Stimulated activated CD8-positive, alpha-beta memory T cell treated with anti-CD3 and anti-CD28 coated beads, Interleukin-7, amount 100 ng/mL, for 1 hour (primary cell): ENCODE results near the gene HBG1.
"Not testable (repeated sequence)": the region's sequence is repeated elsewhere in the genome, so short reads cannot be mapped to it uniquely, and the experiment has no call there.

Experiments
- DNase-seq, 2 donors: peaks; one replicate each; pipeline ENCODE4 v3.0.0-alpha.2; 2020; ENCODE audit warnings: low read depth in 2 of 2

Gene HBG1

GRCh38 chr11:5277807-5278382 lies 28.2 kb upstream of the HBG1 start:
- no peak for DNase-seq

- DNase-seq: no peak
Measured at GRCh38 chr11:5276697-5277096, 27.0 kb upstream of the HBG1 start.

GRCh38 chr11:5275369-5276110 lies 25.9 kb upstream of the HBG1 start:
- DNase-seq: no peak

- no peak for DNase-seq
Measured at GRCh38 chr11:5274395-5274794, 24.7 kb upstream of the HBG1 start.

- no peak for DNase-seq
Measured at GRCh38 chr11:5272395-5273017, 22.8 kb upstream of the HBG1 start.

GRCh38 chr11:5269715-5270147 lies 20.1 kb upstream of the HBG1 start, which contains the start of gene HBE1:
Gene HBE1, minus strand, starts transcription at chr11:5269945. Its CDS starts 55 bp downstream, at chr11:5269890.
- no peak for DNase-seq

GRCh38 chr11:5267033-5267563 lies 17.4 kb upstream of the HBG1 start:
- no peak for DNase-seq

- DNase-seq: no peak
Measured at GRCh38 chr11:5266609-5267008, 17.0 kb upstream of the HBG1 start.

GRCh38 chr11:5265832-5266231 lies 16.2 kb upstream of the HBG1 start:
- DNase-seq: no peak

GRCh38 chr11:5258543-5259262 lies 9.0 kb upstream of the HBG1 start:
- DNase-seq: no peak

GRCh38 chr11:5257296-5257695 lies 7.6 kb upstream of the HBG1 start:
- DNase-seq: no peak

- DNase-seq: not testable (repeated sequence)
Measured at GRCh38 chr11:5254646-5255413, 5.2 kb upstream of the HBG1 start, which contains the start of gene HBG2. Gene HBG2, minus strand, starts transcription at chr11:5254781. Its CDS starts 53 bp downstream, at chr11:5254728.

GRCh38 chr11:5254023-5254422 lies 4.4 kb upstream of the HBG1 start:
- DNase-seq: not testable (repeated sequence)

- not testable (repeated sequence) for DNase-seq
Measured at GRCh38 chr11:5253440-5253839, 3.8 kb upstream of the HBG1 start.

GRCh38 chr11:5252919-5253265 lies 3.2 kb upstream of the HBG1 start:
- no peak for DNase-seq

- DNase-seq: no peak
Measured at GRCh38 chr11:5252192-5252918, 2.7 kb upstream of the HBG1 start.

- no peak for DNase-seq
Measured at GRCh38 chr11:5251746-5252145, 2.1 kb upstream of the HBG1 start.

GRCh38 chr11:5250543-5251204 lies 1.0 kb upstream of the HBG1 start:
- no peak for DNase-seq

GRCh38 chr11:5248498-5248897 lies 1.2 kb downstream of the HBG1 start:
- DNase-seq: not testable (repeated sequence)
